DMS79 treated with DMSO at 0.1 percent for 48 hours (cell line): ENCODE results near the gene CFAP97D1.

Source experiments
- DNase-seq: peaks from one replicate; lab custom pipeline; 2025; lab: John Stamatoyannopoulos, UW

CFAP97D1 gene

GRCh38 chr17:43827596-43827995 is 47.4 kb downstream of the CFAP97D1 start:
- no peak for DNase-seq

- DNase-seq, result no peak
Measured at GRCh38 chr17:43829738-43830137, 49.5 kb downstream of the CFAP97D1 start.

- no peak for DNase-seq
Measured at GRCh38 chr17:43830510-43831140, 50.4 kb downstream of the CFAP97D1 start.

GRCh38 chr17:43831633-43832032 is 51.4 kb downstream of the CFAP97D1 start:
- DNase-seq, result no peak

GRCh38 chr17:43832168-43832975 is 52.1 kb downstream of the CFAP97D1 start:
- DNase-seq, result peak; percentile 7

- DNase-seq, result peak; percentile 36
Measured at GRCh38 chr17:43832976-43833829, 53.0 kb downstream of the CFAP97D1 start, which contains the start of gene MPP3. Gene MPP3 (minus strand): TSS chr17:43833146. CDS start chr17:43831906, 1,240 bp downstream.

GRCh38 chr17:43834106-43834505 is 53.9 kb downstream of the CFAP97D1 start:
- DNase-seq, result no peak
